Placental epithelial cell (primary cell): ENCODE results near the gene IFTAP. TPM values are rescaled to one million over a fixed set of nuclear protein-coding genes. Genes with fewer than 3 reads are reported as not detected.

Experiments used
- total RNA-seq: library from RNA; depleted of rRNA; stranded (reverse); fragments of >200 nt; gene quantifications from 2 replicates; pipeline ENCODE4 v1.2.3, GENCODE V29; 2012

IFTAP gene, protein sequence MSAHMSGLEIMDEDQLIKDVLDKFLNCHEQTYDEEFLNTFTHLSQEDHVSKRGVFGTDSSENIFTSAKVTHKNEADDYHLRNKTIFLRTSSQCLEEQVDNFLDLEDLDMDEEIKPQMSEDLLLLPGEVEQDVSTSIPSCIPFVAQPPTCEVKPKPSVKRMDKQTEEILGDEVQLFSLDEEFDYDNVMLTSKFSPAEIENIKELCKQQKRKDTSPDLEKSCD
- total RNA-seq: 19.2 and 25.3 TPM in 2 replicates

DNA sequence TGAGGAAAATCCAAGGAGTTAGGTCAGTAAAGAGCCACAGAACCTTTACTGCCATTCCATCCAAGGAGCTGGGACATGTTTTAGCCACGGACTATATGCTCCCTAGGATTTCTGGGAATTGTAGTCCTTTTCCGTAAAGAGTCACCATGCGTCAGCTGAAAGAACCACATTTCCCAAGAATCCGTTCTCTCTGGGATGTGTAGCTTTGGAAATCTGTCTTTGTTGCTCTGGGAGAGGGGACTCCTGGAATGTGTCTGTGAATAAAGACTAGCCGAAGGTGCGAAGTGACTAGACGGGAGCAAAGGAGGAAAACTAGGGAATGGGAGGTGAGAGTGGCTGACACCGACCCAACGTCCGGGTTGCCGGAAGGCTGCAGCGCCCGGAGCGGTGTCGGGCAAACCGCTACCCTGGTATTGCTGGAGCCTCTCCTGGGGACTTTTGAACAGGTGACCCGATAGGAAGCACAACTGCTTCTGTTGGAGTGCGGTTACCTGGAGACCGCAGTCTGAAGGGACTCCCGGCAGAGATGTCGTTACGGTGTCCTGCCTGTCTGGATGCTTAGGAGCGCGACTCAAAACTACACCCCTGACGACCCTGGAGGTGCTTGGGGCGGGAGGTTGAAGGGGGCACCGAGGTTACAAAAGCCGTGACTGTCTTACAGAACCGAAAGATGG is at the start of gene IFTAP:
IFTAP (plus strand) TSS at position 187 of the 674 bp plus-strand sequence. CDS start 15,602 bp downstream, outside the sequence.

DNA sequence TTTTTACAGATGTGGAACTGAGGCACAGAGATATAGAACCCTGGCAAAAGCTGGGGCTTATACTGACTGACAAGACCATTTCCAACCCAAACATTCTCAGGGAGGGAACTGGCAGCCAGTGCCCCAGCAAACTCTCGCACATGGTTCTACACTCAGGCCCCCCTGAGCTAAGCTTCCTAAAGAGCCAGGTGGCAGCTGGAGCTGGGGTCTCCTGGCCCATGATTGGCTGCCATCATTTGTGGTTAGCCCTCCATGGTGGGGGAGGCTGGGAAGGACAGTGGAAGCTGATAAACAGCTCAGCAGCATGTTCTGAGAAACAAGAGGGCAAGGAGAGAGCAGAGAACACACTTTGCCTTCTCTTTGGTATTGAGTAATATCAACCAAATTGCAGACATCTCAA is 26.6 kb upstream of the IFTAP start, which contains the start of gene RAG1:
RAG1 (plus strand) TSS at position 314 of the 400 bp plus-strand sequence. CDS start 5,298 bp downstream, outside the sequence.

DNA sequence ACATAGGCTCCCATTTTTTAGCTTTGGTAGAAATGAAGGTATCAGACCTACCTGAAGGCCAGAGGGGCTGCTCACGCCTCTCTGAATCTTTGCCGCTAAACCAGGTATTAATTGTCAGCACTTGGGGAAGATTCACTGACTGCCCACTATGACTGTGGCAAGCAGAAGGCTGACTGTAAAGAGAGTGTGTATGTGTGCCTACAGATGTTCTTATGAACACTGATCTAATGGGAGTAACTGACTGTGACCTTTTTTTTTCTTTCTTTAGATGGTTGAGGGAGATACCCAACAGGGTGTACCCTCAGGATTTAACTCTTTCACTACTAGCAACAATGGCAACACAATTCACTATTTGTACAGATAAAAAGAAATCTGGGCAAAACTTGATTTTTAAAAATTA is 3.7 kb downstream of the IFTAP start, which contains the start of gene RAG2:
RAG2 (minus strand) TSS at position 186 of the 400 bp plus-strand sequence. CDS start 4,068 bp downstream, outside the sequence.

Other genes with a start within 250 kb of the IFTAP start
- 17.3 and 23.1 TPM in 2 replicates for gene TRAF6, start 84.2 kb upstream of the IFTAP start, total RNA-seq
- 3.3 and 5.1 TPM in 2 replicates for gene RAG1, start 26.5 kb upstream of the IFTAP start, total RNA-seq
- not detected in 2 replicates for gene RAG2, start 3.7 kb downstream of the IFTAP start, total RNA-seq